ENCODE data around the gene ADAMTS15. TPM values are rescaled to one million over a fixed set of nuclear protein-coding genes. Genes with fewer than 3 reads are reported as not detected.

The ADAMTS15 gene
- total RNA-seq, 3 donors from 2014 or later = 1.8 to 7.8 (median 3.5) TPM

DNA sequence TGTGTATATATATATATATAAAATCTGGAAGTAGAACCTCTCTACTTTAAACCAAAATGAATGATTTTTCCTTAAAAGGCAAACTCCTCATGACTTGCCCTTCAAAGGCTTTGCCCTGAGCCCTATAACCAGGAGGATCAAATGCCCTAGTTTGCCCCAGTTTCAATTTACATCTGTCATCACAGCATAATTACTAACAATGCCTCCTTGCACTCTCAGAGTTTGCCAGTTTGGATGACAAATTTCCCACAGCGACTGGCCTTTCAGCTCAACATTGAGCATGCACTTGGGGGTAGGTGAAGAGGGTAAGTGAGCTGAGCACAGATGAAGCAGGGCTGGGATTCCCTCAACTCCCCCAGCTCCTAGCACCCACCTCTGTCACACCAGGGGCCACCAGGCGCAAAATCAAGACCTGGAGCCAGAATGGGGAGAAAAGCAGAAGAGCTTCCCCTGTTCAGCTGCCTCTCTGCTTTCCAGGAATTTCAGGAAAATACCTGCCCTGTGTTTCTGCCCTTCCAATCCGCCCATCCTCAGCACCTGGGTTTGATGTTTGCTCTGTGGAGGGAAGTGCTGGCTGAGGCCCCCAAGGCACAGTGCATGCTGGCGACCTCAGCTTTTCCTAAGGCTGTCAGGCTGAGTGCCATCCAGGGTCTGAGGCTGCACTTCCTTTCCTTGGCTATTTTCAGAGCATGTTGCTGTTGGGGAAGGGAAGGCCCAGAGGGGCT, 67.5 kb downstream of the ADAMTS15 start:
- intact Hi-C loops (cut with DNase I, micrococcal nuclease) = no loop called here
- Histone ChIP-seq H3K9me3 (no peaks in the 10 kb centered on the region), H3K4me1 (ENCODE audit: low read depth) (no peaks in the 10 kb centered on the region), H3K4me3 (no peak overlapping the region), H3K36me3 (ENCODE audit: low read depth) (no peaks in the 10 kb centered on the region)
- TF ChIP-seq, protein P1, sequence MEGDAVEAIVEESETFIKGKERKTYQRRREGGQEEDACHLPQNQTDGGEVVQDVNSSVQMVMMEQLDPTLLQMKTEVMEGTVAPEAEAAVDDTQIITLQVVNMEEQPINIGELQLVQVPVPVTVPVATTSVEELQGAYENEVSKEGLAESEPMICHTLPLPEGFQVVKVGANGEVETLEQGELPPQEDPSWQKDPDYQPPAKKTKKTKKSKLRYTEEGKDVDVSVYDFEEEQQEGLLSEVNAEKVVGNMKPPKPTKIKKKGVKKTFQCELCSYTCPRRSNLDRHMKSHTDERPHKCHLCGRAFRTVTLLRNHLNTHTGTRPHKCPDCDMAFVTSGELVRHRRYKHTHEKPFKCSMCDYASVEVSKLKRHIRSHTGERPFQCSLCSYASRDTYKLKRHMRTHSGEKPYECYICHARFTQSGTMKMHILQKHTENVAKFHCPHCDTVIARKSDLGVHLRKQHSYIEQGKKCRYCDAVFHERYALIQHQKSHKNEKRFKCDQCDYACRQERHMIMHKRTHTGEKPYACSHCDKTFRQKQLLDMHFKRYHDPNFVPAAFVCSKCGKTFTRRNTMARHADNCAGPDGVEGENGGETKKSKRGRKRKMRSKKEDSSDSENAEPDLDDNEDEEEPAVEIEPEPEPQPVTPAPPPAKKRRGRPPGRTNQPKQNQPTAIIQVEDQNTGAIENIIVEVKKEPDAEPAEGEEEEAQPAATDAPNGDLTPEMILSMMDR (IDR thresholded peaks at IDR 0.05) = no peak
- DNase-seq (no peak), ATAC-seq (no peak)

- intact Hi-C loops (cut with DNase I, micrococcal nuclease) = no loop called here
- ATAC-seq (no peak), DNase-seq (no peak)
- no peak overlapping the region for H3K4me3 ChIP-seq
- H3K4me1 ChIP-seq (ENCODE audit: low read depth) = no peaks in the 10 kb centered on the region
- H3K36me3 ChIP-seq (ENCODE audit: low read depth) = no peaks in the 10 kb centered on the region
- TF ChIP-seq, protein P1 (IDR thresholded peaks at IDR 0.05) = no peak
- H3K9me3 ChIP-seq = no peaks in the 10 kb centered on the region
Observed at GRCh38 chr11:130516554-130517505, 68.4 kb downstream of the ADAMTS15 start.

- Histone ChIP-seq H3K4me3 (no peak overlapping the region), H3K4me1 (ENCODE audit: low read depth) (no peaks in the 10 kb centered on the region), H3K9me3 (no peaks in the 10 kb centered on the region), H3K36me3 (ENCODE audit: low read depth) (no peaks in the 10 kb centered on the region)
- intact Hi-C loops (cut with DNase I, micrococcal nuclease) = no loop called here
- peak in 1 of 3 donors; percentile 15 for DNase-seq
- TF ChIP-seq, protein P1 (IDR thresholded peaks at IDR 0.05) = no peak
- ATAC-seq = peak; percentile 54
Observed at GRCh38 chr11:130518164-130518680, 69.8 kb downstream of the ADAMTS15 start.

DNA sequence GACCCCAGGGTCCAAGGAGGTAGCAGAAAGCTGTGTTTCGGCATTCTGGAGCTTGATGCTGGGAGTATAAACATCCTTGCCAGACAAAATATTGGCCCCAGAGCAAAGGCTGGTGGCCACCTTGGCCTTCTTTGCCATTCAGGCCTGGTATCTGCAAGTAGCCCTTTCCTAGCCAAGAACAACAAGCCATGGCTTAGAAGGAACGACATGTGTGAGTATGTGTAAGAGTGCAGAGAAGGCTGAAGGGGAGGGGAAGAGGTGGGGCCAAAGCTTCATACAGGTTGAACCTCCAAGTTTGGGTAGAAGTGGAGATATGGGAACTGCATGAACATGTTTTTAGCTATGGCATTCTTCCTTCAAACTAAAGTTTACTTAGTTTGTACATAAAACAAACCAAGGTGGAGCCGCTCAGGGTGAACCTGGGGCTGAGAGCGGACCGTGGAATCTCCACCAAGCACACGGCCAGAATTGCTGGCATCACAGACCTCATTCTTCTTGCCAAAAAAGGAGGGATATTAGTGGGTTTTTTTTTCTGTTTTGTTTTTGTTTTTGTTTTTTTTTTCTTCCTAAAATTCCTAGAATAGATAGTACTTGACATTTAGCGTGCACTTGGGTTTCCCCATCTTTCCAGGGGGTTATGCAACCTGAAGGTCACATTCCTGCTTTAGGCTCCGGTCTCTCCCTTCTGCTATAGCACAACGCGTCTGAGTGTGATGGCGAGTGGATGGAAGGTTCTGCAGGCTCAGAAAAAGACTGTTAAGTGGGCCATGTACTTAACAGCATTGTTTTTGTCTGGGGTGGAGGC, 70.9 kb downstream of the ADAMTS15 start:
- Histone ChIP-seq H3K9me3 (no peaks in the 10 kb centered on the region), H3K4me3 (no peak overlapping the region), H3K4me1 (ENCODE audit: low read depth) (no peaks in the 10 kb centered on the region), H3K36me3 (ENCODE audit: low read depth) (no peaks in the 10 kb centered on the region)
- ATAC-seq (no peak), DNase-seq (no peak)
- TF ChIP-seq, protein P1 (IDR thresholded peaks at IDR 0.05) = no peak
- intact Hi-C loops (cut with DNase I, micrococcal nuclease) = no loop called here

DNA sequence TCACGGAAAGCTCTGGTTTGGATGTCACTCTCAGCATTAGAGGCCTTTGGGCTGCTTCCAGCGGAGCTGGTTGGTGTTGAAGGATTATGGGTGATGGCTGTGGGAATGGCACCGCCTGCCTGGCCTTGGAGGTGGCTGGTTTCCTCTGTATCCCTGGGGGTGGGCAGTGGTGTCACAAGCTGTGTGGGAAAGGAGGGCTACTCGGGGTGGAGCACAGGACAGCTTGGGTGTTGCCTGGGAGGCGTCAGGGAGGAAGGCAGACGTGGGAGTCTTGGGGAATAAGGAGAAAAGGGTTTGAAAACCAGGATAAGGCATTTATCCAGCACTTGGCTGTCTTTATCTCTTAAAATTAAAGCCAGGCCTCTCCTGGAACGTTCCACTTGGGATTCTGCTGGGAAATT, 71.8 kb downstream of the ADAMTS15 start:
- H3K4me1 ChIP-seq (ENCODE audit: low read depth) = no peaks in the 10 kb centered on the region
- no peaks in the 10 kb centered on the region for H3K9me3 ChIP-seq
- H3K4me3 ChIP-seq = no peak overlapping the region
- no peaks in the 10 kb centered on the region for H3K36me3 ChIP-seq (ENCODE audit: low read depth)
- DNase-seq (no peak), ATAC-seq (no peak)
- intact Hi-C loops (cut with DNase I, micrococcal nuclease) = no loop called here
- TF ChIP-seq, protein P1 (IDR thresholded peaks at IDR 0.05) = no peak

Data from mucosa of descending colon (tissue), 3 donors.